Left lung (tissue), 10 donors: ENCODE results near the gene INPP4B. TPM values are rescaled to one million over a fixed set of nuclear protein-coding genes. Genes with fewer than 3 reads are reported as not detected.

ENCODE experiments used
- ATAC-seq: fragments of 200-7000 bp; cut with Tn5 transposase; one replicate; pipeline ENCODE4 v1.9.1; 2020; ENCODE audit warnings: moderate library complexity
- DNase-seq, 4 donors: peaks; one replicate each; pipeline ENCODE4 v3.0.0-alpha.2; 2013 to 2020
- H3K27ac ChIP-seq, 2 donors: fragments of 200-600 bp; sonication (generic) in 1 of 2; one replicate each; pipeline versions ENCODE4 v1.5.0 to v1.8.0; 2020 to 2021
- H3K27me3 ChIP-seq, 2 donors: fragments of 200-600 bp; sonication (generic) in 1 of 2; one replicate each; pipeline versions ENCODE4 v1.5.0 to v1.8.0; 2020 to 2021
- H3K36me3 ChIP-seq, 2 donors: fragments of 200-600 bp; sonication (generic) in 1 of 2; one replicate each; pipeline versions ENCODE4 v1.5.0 to v1.8.0; 2020 to 2021
- H3K4me1 ChIP-seq, 2 donors: fragments of 200-600 bp; one replicate each; pipeline ENCODE4 v1.8.0; 2021
- H3K4me3 ChIP-seq, 2 donors: fragments of 200-600 bp; sonication (generic) in 1 of 2; one replicate each; pipeline versions ENCODE4 v1.5.0 to v1.8.0; 2020 to 2021; ENCODE audit warnings: mild to moderate bottlenecking in 1 of 2
- H3K9me3 ChIP-seq, 2 donors: fragments of 200-600 bp; sonication (generic) in 1 of 2; one replicate each; pipeline versions ENCODE4 v1.5.0 to v1.8.0; 2020 to 2021
- CTCF ChIP-seq, 2 donors: fragments of 200-600 bp; sonication (generic) in 1 of 2; IDR thresholded peaks; one replicate each; pipeline versions ENCODE4 v1.5.0 to v1.8.0; 2021; ENCODE audit warnings: antibody characterized with exemption in 2 of 2
- intact Hi-C, 2 donors: fragments of 100-400 bp; cut with DNase I; formaldehyde crosslinking; loops; one replicate each; pipeline versions ENCODE4 v1.11.2 to v1.14.2; 2022
- polyA plus RNA-seq, 6 donors: library from polyadenylated mRNA; unstranded; fragments of 120-200 nt; gene quantifications; one replicate each; pipeline ENCODE4 v1.2.1, GENCODE V29; 2013; ENCODE audit not compliant: insufficient read length in 6 of 6
- total RNA-seq, 2 donors: library from RNA; stranded (reverse); fragmentation: NEBNext Ultra II Directional; extraction: Animal tissue kit (Norgen Biotek cat#: 25700); gene quantifications; one replicate each; pipeline ENCODE4 v1.2.1, GENCODE V29; 2021
- donor health status: DM: no; HTN: yes; CAD: no.
- donor health status: DM: no; HTN: no; CAD: no.

Gene INPP4B
- total and polyA plus RNA-seq, 8 donors: 7.3 to 15.1 (median 11.6) TPM

DNA sequence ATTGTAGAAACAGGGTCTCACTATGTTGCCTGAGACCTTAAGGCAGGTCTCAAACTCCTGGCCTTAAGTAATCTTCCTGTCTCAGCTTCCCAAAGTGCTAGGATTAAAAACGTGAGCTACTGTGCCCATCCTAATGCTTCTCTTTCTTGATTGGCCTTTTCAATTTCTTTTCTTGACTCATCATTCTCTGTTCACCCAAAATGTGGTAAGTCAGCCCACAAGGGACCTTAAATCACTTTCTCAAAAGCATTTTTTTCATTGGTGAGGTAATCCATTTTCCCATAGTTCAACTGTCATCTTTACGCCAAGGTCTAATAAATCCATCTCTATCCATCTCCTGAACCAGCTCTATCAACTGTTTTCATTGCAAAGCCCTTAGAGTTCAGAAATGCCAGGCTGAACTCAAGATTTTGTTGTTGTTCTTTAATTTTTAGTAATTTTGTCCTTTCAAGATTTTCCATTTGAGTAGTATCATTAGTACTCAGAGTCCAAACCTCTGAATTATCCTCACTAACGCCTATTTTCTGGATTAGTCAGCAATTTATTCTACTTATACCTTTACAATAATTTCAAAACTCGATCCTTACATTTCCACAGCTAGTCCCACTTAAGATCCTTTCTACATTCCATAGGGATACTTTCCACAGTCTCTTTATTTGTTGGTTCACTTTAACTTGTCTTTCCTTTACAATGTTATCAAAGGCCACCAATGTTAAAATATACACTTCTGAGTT lies 681.2 kb downstream of the INPP4B start:
- Histone ChIP-seq H3K9me3 (no peaks in the 10 kb centered on the region), H3K27ac (no peak overlapping the region), H3K27me3 (no peaks in the 10 kb centered on the region), H3K4me3 (no peak overlapping the region), H3K36me3 (no peaks in the 10 kb centered on the region), H3K4me1 (no peaks in the 10 kb centered on the region)
- DNase-seq (no peak), ATAC-seq (no peak)
- intact Hi-C loops: no loop called here
- TF ChIP-seq CTCF (IDR thresholded peaks at IDR 0.05): no peak

- no peak overlapping the region for H3K27ac ChIP-seq
Observed at GRCh38 chr4:142161086-142161485, 685.0 kb downstream of the INPP4B start.

GRCh38 chr4:142160509-142160908 lies 685.6 kb downstream of the INPP4B start:
- no peaks in the 10 kb centered on the region for H3K9me3 ChIP-seq
- no peaks in the 10 kb centered on the region for H3K36me3 ChIP-seq
- no peak overlapping the region for H3K27ac ChIP-seq
- H3K4me3 ChIP-seq: no peak overlapping the region
- H3K27me3 ChIP-seq: no peaks in the 10 kb centered on the region
- DNase-seq: no peak
- ATAC-seq: no peak
- H3K4me1 ChIP-seq: no peaks in the 10 kb centered on the region
- no peak for TF ChIP-seq CTCF (IDR thresholded peaks at IDR 0.05)
- intact Hi-C loops: no loop called here

More at GRCh38 chr4:142161086-142161485, 685.0 kb downstream of the INPP4B start:
- no peak for DNase-seq
- TF ChIP-seq CTCF (IDR thresholded peaks at IDR 0.05): no peak
- no peak for ATAC-seq
- Histone ChIP-seq H3K27me3 (no peaks in the 10 kb centered on the region), H3K9me3 (no peaks in the 10 kb centered on the region), H3K4me3 (no peak overlapping the region), H3K36me3 (no peaks in the 10 kb centered on the region), H3K4me1 (no peaks in the 10 kb centered on the region)
- intact Hi-C loops: no loop called here

- Histone ChIP-seq H3K9me3 (no peaks in the 10 kb centered on the region), H3K27me3 (no peaks in the 10 kb centered on the region), H3K4me3 (no peak overlapping the region), H3K27ac (no peak overlapping the region), H3K4me1 (no peaks in the 10 kb centered on the region), H3K36me3 (no peaks in the 10 kb centered on the region)
- intact Hi-C loops: no loop called here
- no peak for TF ChIP-seq CTCF (IDR thresholded peaks at IDR 0.05)
- no peak for ATAC-seq
- DNase-seq: no peak
Observed at GRCh38 chr4:142158980-142159379, 687.1 kb downstream of the INPP4B start.

GRCh38 chr4:142156256-142156655 lies 689.8 kb downstream of the INPP4B start:
- Histone ChIP-seq H3K27me3 (no peaks in the 10 kb centered on the region), H3K27ac (no peak overlapping the region), H3K4me3 (no peak overlapping the region), H3K36me3 (no peaks in the 10 kb centered on the region), H3K4me1 (no peaks in the 10 kb centered on the region), H3K9me3 (no peaks in the 10 kb centered on the region)
- intact Hi-C loops: no loop called here
- DNase-seq (no peak), ATAC-seq (no peak)
- no peak for TF ChIP-seq CTCF (IDR thresholded peaks at IDR 0.05)
